ENCODE measurements around the gene DBN1.

DNA sequence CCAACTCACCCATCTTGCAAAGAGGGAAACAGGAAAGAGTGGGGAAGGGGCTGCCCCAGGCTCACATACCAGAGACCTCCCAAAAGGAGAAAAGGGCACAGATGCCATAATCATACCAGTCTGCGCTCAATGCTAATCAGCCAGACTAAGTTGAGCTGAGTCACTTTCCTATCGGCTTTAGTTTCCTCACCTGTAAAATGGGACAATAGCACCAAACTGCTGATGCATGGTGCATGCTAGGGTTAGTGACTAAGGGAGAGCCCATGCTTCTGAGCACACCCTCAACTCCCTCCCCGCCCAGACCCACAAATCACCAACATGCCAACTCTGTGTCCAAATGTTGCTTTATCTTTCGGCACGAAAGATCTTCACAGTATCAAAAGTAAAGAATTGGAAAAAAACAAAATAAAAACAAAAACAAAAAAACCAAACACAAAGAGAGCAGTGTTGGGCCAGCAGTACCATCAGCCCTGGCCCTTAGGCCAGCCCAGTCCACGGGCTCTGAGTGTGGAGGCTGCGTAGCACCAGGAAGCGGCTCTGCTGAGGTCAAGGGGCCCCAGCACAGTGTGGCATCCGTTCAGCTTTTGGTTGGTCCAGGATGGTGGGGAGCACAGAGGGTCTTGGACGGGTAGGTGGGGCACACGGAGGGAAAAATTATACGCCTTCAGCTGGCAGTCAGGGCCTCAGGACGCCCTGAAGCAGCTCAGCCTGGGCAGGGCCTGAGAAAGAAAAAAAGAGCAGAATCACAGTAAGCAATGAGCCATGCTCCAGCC lies 46.2 kb upstream of the DBN1 start:
- TF ChIP-seq, protein P1, sequence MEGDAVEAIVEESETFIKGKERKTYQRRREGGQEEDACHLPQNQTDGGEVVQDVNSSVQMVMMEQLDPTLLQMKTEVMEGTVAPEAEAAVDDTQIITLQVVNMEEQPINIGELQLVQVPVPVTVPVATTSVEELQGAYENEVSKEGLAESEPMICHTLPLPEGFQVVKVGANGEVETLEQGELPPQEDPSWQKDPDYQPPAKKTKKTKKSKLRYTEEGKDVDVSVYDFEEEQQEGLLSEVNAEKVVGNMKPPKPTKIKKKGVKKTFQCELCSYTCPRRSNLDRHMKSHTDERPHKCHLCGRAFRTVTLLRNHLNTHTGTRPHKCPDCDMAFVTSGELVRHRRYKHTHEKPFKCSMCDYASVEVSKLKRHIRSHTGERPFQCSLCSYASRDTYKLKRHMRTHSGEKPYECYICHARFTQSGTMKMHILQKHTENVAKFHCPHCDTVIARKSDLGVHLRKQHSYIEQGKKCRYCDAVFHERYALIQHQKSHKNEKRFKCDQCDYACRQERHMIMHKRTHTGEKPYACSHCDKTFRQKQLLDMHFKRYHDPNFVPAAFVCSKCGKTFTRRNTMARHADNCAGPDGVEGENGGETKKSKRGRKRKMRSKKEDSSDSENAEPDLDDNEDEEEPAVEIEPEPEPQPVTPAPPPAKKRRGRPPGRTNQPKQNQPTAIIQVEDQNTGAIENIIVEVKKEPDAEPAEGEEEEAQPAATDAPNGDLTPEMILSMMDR (conservative IDR thresholded peaks at IDR 0.05; ENCODE audit: low read depth, low read length) = no peak
- TF ChIP-seq EZH2 (IDR thresholded peaks at IDR 0.05; ENCODE audit: borderline replicate concordance, low read depth, low read length, poor library complexity, severe bottlenecking) = no peak

Data from A673 (cell line).